ENCODE measurements around the gene PYROXD2.

The PYROXD2 gene

GRCh38 chr10:98430427-98430826 is 15.4 kb upstream of the PYROXD2 start:
- in situ Hi-C loops (cut with MboI; ENCODE audit: low pct_unique_long_range_greater_than_20kb, low sequenced_read_pairs, unreplicated experiment): no loop called here
- no peak for TF ChIP-seq CTCF (IDR thresholded peaks at IDR 0.05; ENCODE audit: extremely low read depth, insufficient read depth, missing control alignments)
- no peak for DNase-seq (ENCODE audit: low spot score)

- no peak for TF ChIP-seq CTCF (IDR thresholded peaks at IDR 0.05; ENCODE audit: extremely low read depth, insufficient read depth, missing control alignments)
- in situ Hi-C loops (cut with MboI; ENCODE audit: low pct_unique_long_range_greater_than_20kb, low sequenced_read_pairs, unreplicated experiment): no loop called here
- peak; percentile 15 for DNase-seq (ENCODE audit: low spot score)
Observed at GRCh38 chr10:98429320-98430072, 14.5 kb upstream of the PYROXD2 start.

GRCh38 chr10:98427011-98427515 is 12.1 kb upstream of the PYROXD2 start:
- in situ Hi-C loops (cut with MboI; ENCODE audit: low pct_unique_long_range_greater_than_20kb, low sequenced_read_pairs, unreplicated experiment): no loop called here
- no peak for DNase-seq (ENCODE audit: low spot score)
- TF ChIP-seq CTCF (IDR thresholded peaks at IDR 0.05; ENCODE audit: extremely low read depth, insufficient read depth, missing control alignments): no peak

GRCh38 chr10:98425511-98426352 is 10.8 kb upstream of the PYROXD2 start:
- in situ Hi-C loops (cut with MboI; ENCODE audit: low pct_unique_long_range_greater_than_20kb, low sequenced_read_pairs, unreplicated experiment): no loop called here
- DNase-seq (ENCODE audit: low spot score): peak; percentile 77
- TF ChIP-seq CTCF (IDR thresholded peaks at IDR 0.05; ENCODE audit: extremely low read depth, insufficient read depth, missing control alignments): peak; percentile 86

GRCh38 chr10:98424295-98425254 is 9.6 kb upstream of the PYROXD2 start:
- in situ Hi-C loops (cut with MboI; ENCODE audit: low pct_unique_long_range_greater_than_20kb, low sequenced_read_pairs, unreplicated experiment): no loop called here
- no peak for TF ChIP-seq CTCF (IDR thresholded peaks at IDR 0.05; ENCODE audit: extremely low read depth, insufficient read depth, missing control alignments)
- DNase-seq (ENCODE audit: low spot score): no peak

GRCh38 chr10:98423691-98424120 is 8.7 kb upstream of the PYROXD2 start:
- no peak for DNase-seq (ENCODE audit: low spot score)
- no peak for TF ChIP-seq CTCF (IDR thresholded peaks at IDR 0.05; ENCODE audit: extremely low read depth, insufficient read depth, missing control alignments)
- in situ Hi-C loops (cut with MboI; ENCODE audit: low pct_unique_long_range_greater_than_20kb, low sequenced_read_pairs, unreplicated experiment): no loop called here
